Stomach (tissue), 9 donors: Measurements from ENCODE around the gene ZNF581. TPM values are rescaled to one million over a fixed set of nuclear protein-coding genes. Genes with fewer than 3 reads are reported as not detected.
A peak's percentile ranks its signal among the peaks of the same experiment; 100 is the strongest.

Source experiments
- DNase-seq, 2 donors: peaks; one replicate each; pipeline versions ENCODE4 v3.0.0 to v3.0.0-alpha.2; 2013 to 2019
- H3K27ac ChIP-seq, 5 donors: fragments of 200-600 bp in 4 of 5; sonication (generic) in 4 of 5; one replicate each; pipeline ENCODE4 v1.5.1; 2013 to 2019; ENCODE audit warnings: mild to moderate bottlenecking in 1 of 5, moderate library complexity in 1 of 5
- H3K27me3 ChIP-seq, 3 donors: fragments of 200-600 bp; sonication (generic); one replicate each; pipeline ENCODE4 v1.5.1; 2017 to 2019; ENCODE audit warnings: mixed run types in 1 of 3
- H3K36me3 ChIP-seq, 4 donors: fragments of 200-600 bp; sonication (generic); 1 replicate in 3 of 4; 2 replicates in 1 of 4; pipeline ENCODE4 v1.5.1; 2016 to 2019
- H3K4me1 ChIP-seq, 4 donors: fragments of 200-600 bp; sonication (generic); one replicate each; pipeline ENCODE4 v1.5.1; 2016 to 2019
- H3K4me3 ChIP-seq, 4 donors: fragments of 200-600 bp; sonication (generic) in 3 of 4; one replicate each; pipeline ENCODE4 v1.5.1; 2016 to 2019; ENCODE audit warnings: mild to moderate bottlenecking in 1 of 4
- H3K9me3 ChIP-seq, 4 donors: fragments of 200-600 bp; sonication (generic); one replicate each; pipeline ENCODE4 v1.5.1; 2016 to 2019
- CTCF ChIP-seq, 7 experiments: fragments of 450-650 bp in 4 of 7; fragments of 200-600 bp in 3 of 7; sonication (generic) in 3 of 7; IDR thresholded peaks; one replicate each; pipeline ENCODE4 v1.5.1; 2016 to 2019; ENCODE audit warnings: antibody characterized with exemption in 7 of 7, control low read depth in 2 of 7, mild to moderate bottlenecking in 1 of 7
- EP300 ChIP-seq: sonication (generic); formaldehyde crosslinking; IDR thresholded peaks from one replicate; pipeline ENCODE4 v1.6.1; 2017; ENCODE audit warnings: antibody characterized with exemption
- POLR2A ChIP-seq, 4 donors: fragments of 450-650 bp; IDR thresholded peaks; one replicate each; pipeline ENCODE4 v1.6.1; 2016; ENCODE audit warnings: antibody characterized with exemption in 4 of 4, control low read depth in 2 of 4, mild to moderate bottlenecking in 1 of 4, moderate library complexity in 1 of 4
- POLR2AphosphoS5 ChIP-seq, 3 donors: sonication (generic); formaldehyde crosslinking; IDR thresholded peaks; one replicate each; pipeline ENCODE4 v1.6.1; 2016; ENCODE audit warnings: antibody characterized with exemption in 3 of 3
- WGBS, 5 donors: extraction: QIAGEN DNeasy Blood & Tissue Kit in 3 of 5; methylation state at CpG; one replicate each; pipeline versions ENCODE4 v1.1.5 to v1.1.7; 2013 to 2018; 5-methylcytosine and 5-hydroxymethylcytosine counted together
- intact Hi-C: fragments of 100-400 bp; cut with DNase I; formaldehyde crosslinking; loops from one replicate; pipeline ENCODE4 v1.15.1; 2023; ENCODE audit warnings: low total_unique reads
- polyA plus RNA-seq, 3 donors: library from polyadenylated mRNA; stranded (reverse); fragments of 200-250 nt; gene quantifications; one replicate each; pipeline ENCODE4 v1.2.3, GENCODE V29; 2013
- total RNA-seq, 5 donors: library from RNA; depleted of rRNA; stranded (reverse); fragments of >200 nt; gene quantifications; one replicate each; pipeline versions ENCODE4 v1.1.0 to v1.2.3, GENCODE V29; 2014 to 2016
- donor health status: healthy with polysubstance abuse.
- donor health status: Bipolar disorder and iron deficiency.
- donor health status: healthy.

ZNF581 gene
- total and polyA plus RNA-seq, 8 donors = 2.2 to 27.8 (median 11.3) TPM

GRCh38 chr19:55624109-55625003, 19.1 kb upstream of the ZNF581 start, which contains the start of gene ZNF784:
Gene ZNF784, minus strand, starts transcription at chr19:55624566. Its CDS starts 5 bp downstream, at chr19:55624561.
- Histone ChIP-seq H3K36me3 (peaks cover 6 to 26% (median 21%) of the 10 kb centered on the region in 4 donors), H3K27ac (peak within 1 kb of the TSS; percentile 94 to 100 (median 97)), H3K4me1 (peaks cover 6 to 40% (median 18%) of the 10 kb centered on the region in 4 donors), H3K27me3 (no peaks in the 10 kb centered on the region), H3K4me3 (peak within 1 kb of the TSS; percentile 46 to 65 (median 49)), H3K9me3 (no peaks in the 10 kb centered on the region)
- 0 to 1% (median 1%) methylated on average over 33 to 56 of the region's 56 CpGs for WGBS, 5 donors
- no peak for TF ChIP-seq POLR2A (IDR thresholded peaks at IDR 0.05)
- peak in 1 of 7 experiments; percentile 15 for TF ChIP-seq CTCF (IDR thresholded peaks at IDR 0.05)
- no peak for TF ChIP-seq EP300
- peak in 2 of 3 donors; percentile 50 to 93 for TF ChIP-seq POLR2AphosphoS5 (IDR thresholded peaks at IDR 0.05)
- DNase-seq = peak; percentile 95 to 98
- intact Hi-C loops = no loop called here

GRCh38 chr19:55625004-55625326, 18.5 kb upstream of the ZNF581 start:
- TF ChIP-seq POLR2A (IDR thresholded peaks at IDR 0.05) (no peak), POLR2AphosphoS5 (IDR thresholded peaks at IDR 0.05) (no peak), EP300 (no peak), CTCF (IDR thresholded peaks at IDR 0.05) (no peak)
- H3K27ac ChIP-seq = peak overlapping the region; percentile 94 to 100 (median 97)
- intact Hi-C loops = no loop called here
- H3K9me3 ChIP-seq = no peaks in the 10 kb centered on the region
- peaks cover 5 to 35% (median 15%) of the 10 kb centered on the region in 4 donors for H3K4me1 ChIP-seq
- 42 to 47% (median 46%) methylated on average over 11 of the region's 11 CpGs for WGBS, 5 donors
- no peaks in the 10 kb centered on the region for H3K27me3 ChIP-seq
- peak overlapping the region; percentile 46 to 65 (median 49) for H3K4me3 ChIP-seq
- DNase-seq = no peak
- peaks cover 6 to 26% (median 21%) of the 10 kb centered on the region in 4 donors for H3K36me3 ChIP-seq

- Histone ChIP-seq H3K36me3 (peaks cover 6 to 14% (median 12%) of the 10 kb centered on the region in 4 donors), H3K9me3 (no peaks in the 10 kb centered on the region), H3K4me1 (peaks cover 5 to 29% (median 15%) of the 10 kb centered on the region in 4 donors), H3K27ac (no peak overlapping the region), H3K27me3 (no peaks in the 10 kb centered on the region), H3K4me3 (no peak overlapping the region)
- TF ChIP-seq POLR2A (IDR thresholded peaks at IDR 0.05) (no peak), POLR2AphosphoS5 (IDR thresholded peaks at IDR 0.05) (no peak), EP300 (no peak), CTCF (IDR thresholded peaks at IDR 0.05) (no peak)
- intact Hi-C loops = no loop called here
- DNase-seq = no peak
- WGBS, 5 donors = 59 to 78% (median 73%) methylated on average over 11 of the region's 11 CpGs
Observed at GRCh38 chr19:55626350-55626749, 17.1 kb upstream of the ZNF581 start.

GRCh38 chr19:55632463-55632834, 11.0 kb upstream of the ZNF581 start:
- WGBS, 5 donors = 23 to 28% (median 25%) methylated on average over 3 of the region's 3 CpGs
- peak; percentile 95 to 96 for DNase-seq

More at GRCh38 chr19:55632463-55632834, 11.0 kb upstream of the ZNF581 start:
- TF ChIP-seq POLR2AphosphoS5 (IDR thresholded peaks at IDR 0.05) (peak in 2 of 3 donors; percentile 47 to 64), POLR2A (IDR thresholded peaks at IDR 0.05) (no peak), CTCF (IDR thresholded peaks at IDR 0.05) (peak in 5 of 7 experiments; percentile 81 to 96 (median 83))
- H3K36me3 ChIP-seq = no peaks in the 10 kb centered on the region
- H3K27ac ChIP-seq = peak overlapping the region in 2 of 5 donors; percentile 49 to 99
- no peaks in the 10 kb centered on the region for H3K9me3 ChIP-seq
- peaks cover 24 to 48% (median 40%) of the 10 kb centered on the region in 4 donors for H3K4me1 ChIP-seq
- intact Hi-C loops = no loop called here
- no peaks in the 10 kb centered on the region for H3K27me3 ChIP-seq
- H3K4me3 ChIP-seq = no peak overlapping the region
